Tibial artery (tissue), 4 donors: ENCODE data around the gene ENAH.
A peak's percentile ranks its signal among the peaks of the same experiment; 100 is the strongest.
"Not testable (repeated sequence)": the region's sequence is repeated elsewhere in the genome, so short reads cannot be mapped to it uniquely, and the experiment has no call there.

Experiments
- DNase-seq, 2 donors: peaks; one replicate each; pipeline ENCODE4 v3.0.0-alpha.2; 2019
- H3K27ac ChIP-seq, 2 donors: fragments of 200-600 bp; sonication (generic) in 1 of 2; 1 replicate in 1 of 2; 2 replicates in 1 of 2; pipeline ENCODE4 v1.5.1; 2018 to 2019; ENCODE audit warnings: mild to moderate bottlenecking in 1 of 2
- H3K27me3 ChIP-seq, 2 donors: fragments of 200-600 bp; sonication (generic) in 1 of 2; one replicate each; pipeline versions ENCODE4 v1.5.1 to v1.6.0; 2016 to 2019
- H3K36me3 ChIP-seq, 3 donors: fragments of 200-600 bp; sonication (generic) in 2 of 3; one replicate each; pipeline ENCODE4 v1.5.1; 2016 to 2019; ENCODE audit warnings: mild to moderate bottlenecking in 2 of 3
- H3K4me1 ChIP-seq, 4 donors: fragments of 200-600 bp; sonication (generic) in 2 of 4; 1 replicate in 3 of 4; 2 replicates in 1 of 4; pipeline ENCODE4 v1.5.1; 2016 to 2019
- H3K4me3 ChIP-seq, 2 donors: fragments of 200-600 bp; sonication (generic) in 1 of 2; 1 replicate in 1 of 2; 2 replicates in 1 of 2; pipeline ENCODE4 v1.5.1; 2018 to 2019; ENCODE audit warnings: mild to moderate bottlenecking in 2 of 2
- H3K9me3 ChIP-seq, 3 donors: fragments of 200-600 bp; sonication (generic) in 1 of 3; one replicate each; pipeline ENCODE4 v1.5.1; 2016 to 2019
- intact Hi-C: fragments of 100-400 bp; cut with DNase I; formaldehyde crosslinking; loops from one replicate; pipeline ENCODE4 v1.15.0; 2023; ENCODE audit warnings: low total_unique reads
- TF ChIP-seq, protein P1 (sequence below), 2 experiments: fragments of 200-600 bp in 1 of 2; fragments of 450-650 bp in 1 of 2; IDR thresholded peaks; one replicate each; pipeline ENCODE4 v1.5.1; 2017 to 2019; ENCODE audit warnings: antibody characterized with exemption in 2 of 2, mild to moderate bottlenecking in 1 of 2, moderate library complexity in 1 of 2

The ENAH gene

DNA sequence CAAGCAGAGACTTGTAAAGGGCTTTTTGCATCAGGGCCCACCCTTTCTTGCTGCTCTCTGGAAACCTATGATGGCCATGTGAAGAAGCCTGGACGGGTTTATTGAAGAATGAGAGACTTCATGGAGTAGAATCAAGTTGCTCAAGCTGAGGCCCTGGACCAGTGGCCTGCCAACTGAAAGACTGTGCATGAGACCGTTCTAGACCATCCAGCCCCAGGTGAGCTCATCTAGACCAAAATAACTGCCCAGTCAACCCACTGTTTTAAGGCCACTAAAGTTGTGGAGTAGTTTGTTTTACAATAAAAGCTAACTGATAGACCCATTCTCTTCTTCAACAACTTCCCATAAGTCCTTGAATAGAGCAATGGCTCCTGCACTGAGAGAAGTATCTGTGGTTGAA lies 11.8 kb upstream of the ENAH start:
- intact Hi-C loops: no loop called here
- no peaks in the 10 kb centered on the region for H3K9me3 ChIP-seq

DNA sequence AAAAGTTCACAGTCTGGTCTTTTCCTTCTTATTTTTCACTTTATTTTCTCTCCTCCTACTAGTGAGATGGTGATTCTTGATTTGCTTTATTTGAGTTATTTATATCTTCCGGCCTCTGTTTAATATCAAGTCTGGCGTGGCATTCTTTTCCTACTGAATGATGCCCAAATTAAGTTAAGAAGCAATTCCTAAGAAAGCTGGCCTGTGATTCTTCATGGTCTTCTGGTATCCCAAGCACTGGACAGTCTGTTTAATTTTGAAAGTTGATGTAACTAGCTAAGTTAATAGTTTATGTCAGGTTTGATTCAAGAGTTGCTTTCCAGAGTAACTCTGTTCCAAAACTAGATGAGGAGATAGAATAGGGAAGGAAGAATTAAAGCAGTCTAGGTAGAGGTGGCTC lies 9.2 kb upstream of the ENAH start:
- Histone ChIP-seq H3K36me3 (no peaks in the 10 kb centered on the region), H3K4me1 (peaks cover 0 to 45% (median 24%) of the 10 kb centered on the region in 4 donors), H3K9me3 (no peaks in the 10 kb centered on the region), H3K4me3 (no peak overlapping the region), H3K27ac (peak overlapping the region; percentile 68 to 100), H3K27me3 (no peaks in the 10 kb centered on the region)
- TF ChIP-seq, protein P1, sequence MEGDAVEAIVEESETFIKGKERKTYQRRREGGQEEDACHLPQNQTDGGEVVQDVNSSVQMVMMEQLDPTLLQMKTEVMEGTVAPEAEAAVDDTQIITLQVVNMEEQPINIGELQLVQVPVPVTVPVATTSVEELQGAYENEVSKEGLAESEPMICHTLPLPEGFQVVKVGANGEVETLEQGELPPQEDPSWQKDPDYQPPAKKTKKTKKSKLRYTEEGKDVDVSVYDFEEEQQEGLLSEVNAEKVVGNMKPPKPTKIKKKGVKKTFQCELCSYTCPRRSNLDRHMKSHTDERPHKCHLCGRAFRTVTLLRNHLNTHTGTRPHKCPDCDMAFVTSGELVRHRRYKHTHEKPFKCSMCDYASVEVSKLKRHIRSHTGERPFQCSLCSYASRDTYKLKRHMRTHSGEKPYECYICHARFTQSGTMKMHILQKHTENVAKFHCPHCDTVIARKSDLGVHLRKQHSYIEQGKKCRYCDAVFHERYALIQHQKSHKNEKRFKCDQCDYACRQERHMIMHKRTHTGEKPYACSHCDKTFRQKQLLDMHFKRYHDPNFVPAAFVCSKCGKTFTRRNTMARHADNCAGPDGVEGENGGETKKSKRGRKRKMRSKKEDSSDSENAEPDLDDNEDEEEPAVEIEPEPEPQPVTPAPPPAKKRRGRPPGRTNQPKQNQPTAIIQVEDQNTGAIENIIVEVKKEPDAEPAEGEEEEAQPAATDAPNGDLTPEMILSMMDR (IDR thresholded peaks at IDR 0.05): no peak
- DNase-seq: no peak
- intact Hi-C loops: no loop called here

More for the DNA sequence above, 11.8 kb upstream of the ENAH start:
- H3K36me3 ChIP-seq: no peaks in the 10 kb centered on the region
- H3K4me3 ChIP-seq: no peak overlapping the region
- H3K27me3 ChIP-seq: no peaks in the 10 kb centered on the region
- DNase-seq: no peak
- H3K4me1 ChIP-seq: peaks cover 0 to 28% (median 12%) of the 10 kb centered on the region in 4 donors
- TF ChIP-seq, protein P1 (IDR thresholded peaks at IDR 0.05): no peak
- H3K27ac ChIP-seq: no peak overlapping the region

DNA sequence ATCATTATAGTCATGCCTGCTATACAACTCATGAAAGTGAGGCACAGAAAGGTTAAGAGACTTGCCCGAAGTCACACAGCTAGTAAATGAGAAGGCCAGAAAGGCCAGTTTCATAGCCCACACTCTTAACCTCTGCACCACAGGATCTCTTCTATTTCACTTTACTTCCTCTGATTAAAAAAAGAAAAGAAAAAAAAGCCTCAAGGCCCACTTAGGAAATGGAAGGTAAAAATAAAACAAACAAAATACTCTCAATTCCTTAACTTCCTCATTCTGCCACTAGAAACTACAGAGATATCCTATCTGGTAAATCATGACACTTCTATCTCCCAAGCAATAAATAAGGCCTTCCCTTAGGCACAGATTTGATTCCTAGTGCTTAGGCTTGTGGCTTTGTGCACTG lies 7.6 kb upstream of the ENAH start:
- intact Hi-C loops: no loop called here
- no peaks in the 10 kb centered on the region for H3K36me3 ChIP-seq
- TF ChIP-seq, protein P1 (IDR thresholded peaks at IDR 0.05): no peak

DNA sequence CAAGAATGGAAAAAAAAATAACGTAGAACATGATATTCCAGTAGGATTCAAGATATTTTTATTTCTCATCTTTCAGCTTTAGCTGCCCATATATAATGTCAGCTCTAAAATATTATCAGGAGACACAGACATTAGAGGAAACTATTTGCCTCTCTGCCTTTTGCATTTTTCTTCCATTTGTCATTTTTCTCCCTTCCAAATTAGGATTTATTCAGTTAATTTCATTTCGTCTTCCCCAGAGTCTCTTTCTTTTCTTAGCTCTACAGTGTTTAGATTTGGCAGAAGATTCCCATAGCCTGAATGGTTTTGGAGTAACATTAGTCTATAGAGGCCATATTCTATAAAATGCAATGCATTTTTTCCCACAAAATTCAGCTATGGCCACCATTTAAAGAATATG lies 5.1 kb upstream of the ENAH start:
- no peaks in the 10 kb centered on the region for H3K27me3 ChIP-seq
- intact Hi-C loops: loop anchor here (10.0 kb wide), 3 partner anchors 53 to 187 kb away; no protein-coding TSS in a partner anchor
- H3K9me3 ChIP-seq: no peaks in the 10 kb centered on the region
- TF ChIP-seq, protein P1 (IDR thresholded peaks at IDR 0.05): no peak
- no peak overlapping the region for H3K4me3 ChIP-seq
- no peak for DNase-seq
- no peaks in the 10 kb centered on the region for H3K36me3 ChIP-seq
- H3K27ac ChIP-seq: peak overlapping the region; percentile 69 to 100
- H3K4me1 ChIP-seq: peaks cover 0 to 74% (median 47%) of the 10 kb centered on the region in 4 donors

More for the DNA sequence above, 7.6 kb upstream of the ENAH start:
- peaks cover 0 to 61% (median 39%) of the 10 kb centered on the region in 4 donors for H3K4me1 ChIP-seq
- no peaks in the 10 kb centered on the region for H3K27me3 ChIP-seq
- peak overlapping the region; percentile 15 to 100 for H3K27ac ChIP-seq
- no peaks in the 10 kb centered on the region for H3K9me3 ChIP-seq
- DNase-seq: no peak
- H3K4me3 ChIP-seq: no peak overlapping the region

DNA sequence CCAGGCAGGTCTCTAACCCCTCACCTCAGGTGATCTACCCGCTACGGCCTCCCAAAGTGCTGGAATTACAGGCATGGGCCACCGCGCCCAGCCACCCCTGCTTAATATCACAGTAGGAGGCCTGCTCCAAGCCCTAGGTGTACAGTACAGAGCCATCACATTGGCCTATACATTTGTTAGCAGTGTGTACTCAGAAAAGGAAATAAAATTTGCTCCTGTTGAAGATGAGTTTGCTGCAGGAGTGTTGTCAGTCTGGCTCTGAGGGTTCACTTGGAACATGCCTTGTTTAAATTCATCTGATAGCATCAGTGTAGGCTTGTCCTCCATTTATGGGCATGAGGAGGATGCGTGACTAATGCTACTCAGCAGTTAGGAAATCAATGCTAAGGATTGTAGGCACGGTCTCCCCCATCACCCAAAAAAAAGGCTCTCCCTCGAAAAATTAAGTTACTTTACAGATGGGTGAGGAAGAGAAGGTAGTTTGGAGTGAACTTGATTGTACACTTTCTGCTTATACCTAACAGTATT lies 4.6 kb upstream of the ENAH start:
- TF ChIP-seq, protein P1 (IDR thresholded peaks at IDR 0.05): no peak
- DNase-seq: no peak
- no peaks in the 10 kb centered on the region for H3K36me3 ChIP-seq
- peak overlapping the region; percentile 69 to 100 for H3K27ac ChIP-seq
- intact Hi-C loops: loop anchor here (10.0 kb wide), 3 partner anchors 53 to 187 kb away; no protein-coding TSS in a partner anchor
- no peaks in the 10 kb centered on the region for H3K27me3 ChIP-seq
- H3K4me1 ChIP-seq: peaks cover 0 to 72% (median 45%) of the 10 kb centered on the region in 4 donors
- no peaks in the 10 kb centered on the region for H3K9me3 ChIP-seq
- H3K4me3 ChIP-seq: no peak overlapping the region

DNA sequence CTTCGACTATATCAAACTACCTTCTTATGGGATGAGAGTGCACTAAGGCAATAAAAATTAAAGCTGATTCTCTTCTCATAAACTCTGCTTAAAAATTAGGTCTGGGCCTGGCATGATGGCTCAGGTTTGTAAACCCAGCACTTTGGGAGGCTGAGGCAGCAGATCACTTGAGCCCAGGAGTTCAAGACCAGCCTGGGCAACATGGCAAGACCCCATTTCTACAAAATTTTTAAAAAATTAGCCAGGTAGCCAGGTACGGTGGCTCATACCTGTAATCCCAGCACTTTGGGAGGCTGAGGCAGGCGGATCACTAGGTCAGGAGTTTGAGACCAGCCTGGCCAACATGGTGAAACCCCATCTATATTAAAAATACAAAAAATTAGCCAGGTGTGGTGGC lies 3.3 kb upstream of the ENAH start:
- Histone ChIP-seq H3K4me1 (peaks cover 0 to 60% (median 40%) of the 10 kb centered on the region in 4 donors), H3K27ac (peak overlapping the region; percentile 69 to 100)
- intact Hi-C loops: loop anchor here (10.0 kb wide), 3 partner anchors 51 to 189 kb away; no protein-coding TSS in a partner anchor

More for the DNA sequence above, 3.3 kb upstream of the ENAH start:
- H3K27me3 ChIP-seq, H3K4me3 ChIP-seq, H3K36me3 ChIP-seq, DNase-seq, H3K9me3 ChIP-seq: not testable (repeated sequence)
